ENCODE data around the gene MAGEB3.
"Not testable (repeated sequence)": the region's sequence is repeated elsewhere in the genome, so short reads cannot be mapped to it uniquely, and the experiment has no call there.

MAGEB3 gene

GRCh38 chrX:30230395-30230794 lies at the start of gene MAGEB3:
Gene MAGEB3, plus strand, starts transcription at chrX:30230657. Its CDS starts 5,268 bp downstream, at chrX:30235925.
- no peak for DNase-seq

DNA sequence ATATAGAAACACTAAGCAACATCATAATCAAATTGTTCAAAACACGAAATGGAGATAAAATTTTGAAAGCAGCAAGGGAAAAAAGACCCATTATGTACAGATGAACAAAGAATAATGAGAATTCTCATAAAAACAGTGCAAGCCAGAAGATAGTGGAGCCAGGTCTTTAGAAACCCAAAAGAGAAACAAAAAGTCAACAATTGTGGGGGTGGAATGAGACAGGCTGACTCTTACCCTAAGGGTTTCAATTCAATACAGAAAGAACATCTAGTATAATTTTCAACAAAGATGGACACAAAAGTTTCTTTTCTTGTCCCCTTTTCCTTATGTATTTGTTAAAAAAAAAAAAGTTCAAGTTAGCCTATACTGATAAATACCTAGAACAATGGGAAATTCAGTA lies 49.1 kb upstream of the MAGEB3 start:
- no peak for DNase-seq

DNA sequence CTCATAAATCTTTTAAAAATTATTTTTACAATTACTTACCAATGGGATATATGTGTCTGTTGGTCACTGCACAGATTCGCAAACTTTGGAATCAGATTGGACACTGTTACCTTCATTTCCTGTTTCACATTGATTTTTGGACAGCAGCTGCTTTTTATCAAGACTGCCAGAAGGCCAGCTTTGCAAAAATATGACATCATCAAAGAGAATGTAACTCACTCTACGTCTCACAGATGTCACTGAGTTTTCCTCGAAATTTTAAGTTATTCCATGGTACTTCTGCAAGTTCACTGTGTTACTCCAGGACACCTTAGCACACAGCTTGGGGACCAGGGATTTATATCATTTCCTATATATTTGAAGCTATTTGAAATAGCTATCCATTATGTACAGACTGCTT lies 46.9 kb upstream of the MAGEB3 start:
- DNase-seq, result no peak

DNA sequence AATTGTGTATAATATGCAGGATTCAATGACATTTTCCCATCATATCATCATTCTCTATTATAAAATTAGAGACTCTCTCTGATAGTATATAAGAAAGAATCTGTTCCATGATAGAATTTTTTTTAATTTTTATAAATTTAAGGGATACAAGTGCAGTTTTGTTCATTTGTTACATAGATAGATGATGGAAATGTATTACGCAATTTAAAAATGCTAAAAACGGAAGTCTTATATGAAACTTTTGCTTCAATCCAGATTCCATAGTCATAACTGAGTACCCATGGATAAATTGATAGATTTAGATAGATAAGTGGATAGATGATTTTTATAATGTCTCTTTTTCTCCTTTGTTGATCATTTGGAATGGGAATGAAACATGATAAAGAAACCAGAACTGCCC lies 40.0 kb upstream of the MAGEB3 start:
- no peak for DNase-seq

DNA sequence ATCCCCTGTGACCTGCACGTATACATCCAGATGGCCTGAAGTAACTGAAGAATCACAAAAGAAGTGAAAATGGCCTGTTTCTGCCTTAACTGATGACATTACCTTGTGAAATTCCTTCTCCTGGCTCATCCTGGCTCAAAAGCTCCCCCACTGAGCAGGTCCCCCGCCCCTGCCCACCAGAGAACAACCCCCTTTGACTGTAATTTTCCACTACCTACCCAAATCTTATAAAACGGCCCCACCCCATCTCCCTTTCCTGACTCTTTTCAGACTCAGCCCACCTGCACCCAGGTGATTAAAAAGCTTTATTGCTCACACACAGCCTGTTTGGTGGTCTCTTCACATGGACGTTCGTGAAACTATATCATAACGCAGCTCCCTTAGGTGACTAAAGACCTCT lies 36.5 kb upstream of the MAGEB3 start:
- not testable (repeated sequence) for DNase-seq

DNA sequence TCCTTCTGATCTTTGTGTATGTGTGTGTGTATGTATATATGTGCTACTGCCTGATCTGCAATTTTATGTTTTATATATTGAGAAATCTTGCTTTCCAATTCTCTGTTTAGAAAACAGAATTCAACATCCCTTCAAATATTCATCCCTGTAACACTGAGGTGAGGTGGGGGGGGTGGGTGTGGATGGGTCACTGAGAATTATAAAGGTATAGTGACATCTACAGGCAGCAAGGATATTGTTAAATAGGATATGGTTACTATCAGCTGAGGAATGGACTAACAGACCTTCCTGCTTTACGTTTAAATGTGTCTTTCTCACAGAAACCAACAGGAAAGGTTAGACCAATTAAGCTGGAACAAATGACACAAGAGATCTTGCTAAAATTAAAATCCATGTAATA lies 34.1 kb upstream of the MAGEB3 start:
- DNase-seq, result peak; percentile 5

- no peak for DNase-seq
These were observed 18.3 kb upstream of the MAGEB3 start for GRCh38 chrX:30212172-30212571.

DNA sequence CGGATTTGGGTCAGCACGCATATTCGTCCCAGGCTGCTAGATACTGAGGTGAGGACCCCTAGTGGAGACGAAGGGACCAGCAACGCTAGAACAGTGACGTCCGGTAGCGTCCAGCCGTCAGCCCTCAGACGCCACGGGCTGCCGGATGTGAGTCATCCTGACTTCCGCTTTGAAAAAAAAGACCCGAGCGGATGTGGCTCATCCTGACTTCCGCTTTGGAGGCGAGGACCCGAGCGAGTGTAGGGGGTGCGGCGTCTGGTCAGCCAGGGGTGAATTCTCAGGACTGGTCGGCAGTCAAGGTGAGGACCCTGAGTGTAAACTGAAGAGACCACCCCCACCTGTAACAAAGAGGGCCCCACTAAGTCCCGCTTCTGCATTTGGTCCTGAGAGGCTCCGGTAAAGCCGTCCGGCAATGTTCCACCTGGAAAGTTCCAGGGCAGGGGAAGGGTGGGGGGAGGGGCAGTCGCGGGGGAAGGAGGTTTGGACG lies 15.1 kb upstream of the MAGEB3 start, which contains the start of gene MAGEB2:
TSS of gene MAGEB2 (plus strand) at position 207 of the 487 bp plus-strand sequence. CDS start 3,018 bp downstream, outside the sequence.
- no peak for DNase-seq

- DNase-seq, result no peak
These were observed 13.0 kb upstream of the MAGEB3 start for GRCh38 chrX:30217465-30217864.

- no peak for DNase-seq
These were observed 11.1 kb upstream of the MAGEB3 start for GRCh38 chrX:30219372-30219771.

GRCh38 chrX:30220661-30221060 lies 9.8 kb upstream of the MAGEB3 start:
- DNase-seq, result no peak

- DNase-seq, result no peak
These were observed 5.9 kb upstream of the MAGEB3 start for GRCh38 chrX:30224536-30224935.

DNA sequence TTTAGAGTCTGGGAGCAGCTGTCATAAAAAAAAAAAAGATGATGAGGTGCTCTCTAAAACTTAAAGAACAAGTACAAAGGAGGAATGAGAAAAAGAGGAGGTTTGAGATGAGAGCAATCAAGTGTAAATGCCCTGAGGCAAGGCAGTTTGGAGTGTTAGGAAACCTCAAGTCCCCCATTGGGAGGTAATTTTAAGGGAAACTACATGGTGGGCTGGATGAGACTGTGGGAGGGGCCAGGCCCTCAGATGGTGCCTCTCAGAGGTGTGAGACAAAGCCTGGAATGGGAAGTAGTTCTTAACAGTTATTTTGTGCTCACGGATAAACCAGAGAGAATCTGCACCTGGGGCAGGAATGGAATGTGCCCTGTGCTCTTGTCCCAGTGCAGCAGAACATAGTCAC lies 1.9 kb upstream of the MAGEB3 start:
- DNase-seq, result no peak

- no peak for DNase-seq
These were observed 11.4 kb downstream of the MAGEB3 start, which contains the start of gene MAGEB4 for GRCh38 chrX:30241724-30242415. Gene MAGEB4, plus strand, starts transcription at chrX:30242000. Its CDS starts 136 bp downstream, at chrX:30242136.

DNA sequence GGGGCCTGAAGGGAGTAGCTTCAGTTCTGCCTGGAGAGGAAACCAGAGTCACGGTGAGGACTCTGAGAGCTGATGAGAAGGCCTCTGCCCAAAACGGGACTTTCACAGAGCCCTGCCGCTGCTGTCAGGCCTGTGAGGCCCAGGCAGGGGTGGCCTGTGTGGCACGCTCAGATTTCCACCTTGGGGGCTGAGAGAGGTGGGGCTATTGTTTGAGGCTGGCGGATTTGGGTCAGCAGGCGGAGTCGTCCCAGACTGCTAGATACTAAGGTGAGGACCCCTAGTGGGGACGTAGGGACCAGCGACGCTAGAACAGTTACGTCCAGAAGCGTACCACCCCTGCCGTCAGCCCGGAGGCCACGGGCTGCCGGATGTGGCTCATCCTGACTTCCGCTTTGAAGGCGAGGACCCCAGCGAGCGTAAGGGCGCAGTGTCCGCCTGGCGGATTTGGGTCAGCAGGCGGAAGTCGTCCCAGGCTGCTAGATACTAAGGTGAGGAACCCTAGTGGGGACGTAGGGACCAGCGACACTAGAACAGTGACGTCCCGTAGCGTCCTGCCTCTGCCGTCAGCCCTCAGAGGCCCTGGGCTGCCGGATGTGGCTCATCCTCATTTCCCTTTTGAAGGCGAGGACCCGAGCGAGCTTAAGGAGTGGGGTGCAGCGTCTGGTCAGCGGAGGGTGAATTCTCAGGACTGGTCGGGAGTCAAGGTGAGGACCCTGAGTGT lies 16.5 kb downstream of the MAGEB3 start, which contains the start of gene MAGEB1:
TSS of gene MAGEB1 (plus strand) at position 378 of the 721 bp plus-strand sequence. CDS start 3,348 bp downstream, outside the sequence.
- no peak for DNase-seq

- DNase-seq, result no peak
These were observed 18.4 kb downstream of the MAGEB3 start for GRCh38 chrX:30248854-30249253.

GRCh38 chrX:30253257-30253656 lies 22.8 kb downstream of the MAGEB3 start:
- DNase-seq, result no peak

DNA sequence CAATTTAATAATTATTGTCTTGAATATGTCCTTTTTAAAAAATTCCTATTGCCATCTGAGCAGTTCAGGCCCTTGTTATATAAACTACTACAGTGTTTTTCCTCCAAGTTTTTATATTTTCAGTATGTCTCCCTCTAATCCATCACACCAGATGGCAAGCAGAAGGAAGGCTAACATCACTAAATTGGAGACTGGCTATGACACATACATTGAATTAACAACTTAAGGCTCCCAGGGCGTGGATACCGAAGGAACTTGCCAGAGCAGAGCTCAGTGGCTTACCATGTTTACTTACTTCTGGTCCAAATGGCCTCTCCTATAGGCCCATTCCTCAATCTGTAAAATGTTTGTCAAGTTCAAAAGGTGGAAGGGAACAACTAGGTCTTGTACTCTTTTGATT lies 29.5 kb downstream of the MAGEB3 start:
- no peak for DNase-seq

- DNase-seq, result no peak
These were observed 30.6 kb downstream of the MAGEB3 start for GRCh38 chrX:30261012-30261411.

DNA sequence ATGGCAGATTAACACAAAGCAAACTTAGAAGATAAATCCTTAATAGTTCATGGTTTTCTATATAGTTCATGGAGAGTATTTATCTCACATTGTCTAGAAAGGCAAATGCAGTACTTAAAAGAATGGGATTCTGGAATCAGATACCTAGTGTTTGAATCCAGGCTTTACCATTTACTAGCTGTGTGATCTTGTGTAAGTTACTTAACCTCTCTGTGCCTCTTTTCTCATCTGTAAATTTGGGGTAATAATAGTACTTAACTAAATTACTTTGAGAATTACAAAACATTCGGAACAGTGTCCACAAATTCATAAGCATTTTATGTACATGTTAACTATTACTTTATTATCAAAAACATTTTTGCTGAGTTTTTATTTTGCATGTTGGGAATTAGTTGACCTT lies 32.3 kb downstream of the MAGEB3 start:
- no peak for DNase-seq

- DNase-seq, result no peak
These were observed 40.2 kb downstream of the MAGEB3 start for GRCh38 chrX:30270639-30271038.

DNA sequence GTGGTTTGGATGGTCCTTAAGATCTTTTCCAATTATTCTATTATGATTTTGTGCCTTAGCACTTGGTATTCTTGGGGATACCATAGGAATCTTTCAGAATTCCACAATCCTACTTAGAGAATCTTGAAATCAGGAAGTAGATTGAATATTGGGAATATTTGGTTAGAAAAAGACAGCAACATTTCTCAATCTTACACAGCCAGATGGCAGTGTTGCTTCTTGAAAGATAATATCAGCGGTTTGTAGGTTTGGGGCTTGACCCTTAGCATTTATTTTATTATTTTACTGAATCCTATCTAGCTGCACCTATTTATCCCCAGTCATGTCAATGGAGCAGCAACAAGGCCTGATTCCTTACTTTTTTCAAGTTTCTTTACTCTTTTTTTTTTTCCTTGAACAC lies 45.0 kb downstream of the MAGEB3 start:
- peak; percentile 11 for DNase-seq

DNA sequence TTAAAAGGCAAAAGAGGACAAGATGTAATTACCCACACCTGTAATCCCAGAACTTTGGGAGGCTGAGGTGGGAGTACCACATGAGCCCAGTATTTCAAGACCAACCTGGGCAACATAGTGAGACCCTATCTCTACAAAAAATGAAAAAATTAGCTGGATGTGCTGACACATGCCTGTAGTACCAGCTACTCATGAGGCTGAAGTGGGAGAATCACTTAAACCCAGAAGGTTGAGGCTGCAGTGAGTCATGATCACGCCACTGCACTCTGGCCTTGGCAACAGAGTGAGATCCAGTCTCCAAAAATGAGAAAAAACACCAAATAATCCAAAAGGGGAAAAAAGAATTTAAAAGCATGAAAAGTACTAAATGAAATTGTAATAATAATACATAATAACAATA lies 47.9 kb downstream of the MAGEB3 start:
- no peak for DNase-seq

DNA sequence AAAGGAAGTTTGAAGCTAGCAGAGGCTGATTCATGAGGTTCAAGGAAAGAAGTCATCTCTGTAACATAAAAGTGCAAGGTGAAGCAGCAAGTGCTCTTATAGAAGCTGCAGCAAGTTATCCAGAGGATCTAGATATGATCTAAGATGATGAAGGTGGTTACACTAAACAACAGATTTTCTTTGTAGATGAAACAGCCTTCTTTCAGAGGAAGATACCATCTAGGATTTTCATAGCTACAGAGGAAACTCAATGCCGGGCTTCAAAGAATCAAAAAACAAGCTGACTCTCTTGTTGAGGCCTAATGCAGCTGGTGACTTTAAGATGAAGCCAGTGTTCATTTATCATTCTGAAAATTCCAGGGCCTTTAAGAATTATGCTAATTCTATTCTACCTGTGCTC lies 50.0 kb downstream of the MAGEB3 start:
- DNase-seq, result no peak

Data from fibroblast of upper back skin (primary cell).